B cell (primary cell): ENCODE measurements around the gene GPR83. TPM values are rescaled to one million over a fixed set of nuclear protein-coding genes. Genes with fewer than 3 reads are reported as not detected.

Experiments
- ATAC-seq: fragments of 200-7000 bp; cut with Tn5 transposase; one replicate; pipeline ENCODE4 v1.10.0; 2021; ENCODE audit warnings: low read depth, mild to moderate bottlenecking, moderate number of reproducible peaks, moderate library complexity
- CTCF ChIA-PET: fragments of 350-600 bp; sonication (Branson Sonifier 250); formaldehyde crosslinking; loops from one replicate; lab custom pipeline; 2021; ENCODE audit warnings: antibody characterized with exemption, inconsistent platforms; lab: Charles Lee
- POLR2A ChIA-PET: fragments of 350-600 bp; sonication (Branson Sonifier 250); formaldehyde crosslinking; loops from one replicate; lab custom pipeline; 2021; ENCODE audit warnings: antibody characterized with exemption; lab: Charles Lee
- DNase-seq: peaks from one replicate; pipeline ENCODE4 v3.0.0; 2013
- H2AFZ ChIP-seq: 2 replicates; pipeline ENCODE4 v1.6.1; 2012; ENCODE audit warnings: mild to moderate bottlenecking, low read depth, low read length; ENCODE audit not compliant: insufficient read depth, poor library complexity, severe bottlenecking
- H3K27ac ChIP-seq, 2 donors: 1 replicate in 1 of 2; 2 replicates in 1 of 2; pipeline ENCODE4 v1.5.1; 2012 to 2013; ENCODE audit warnings: low read length in 2 of 2, mild to moderate bottlenecking in 2 of 2, moderate library complexity in 1 of 2
- H3K27me3 ChIP-seq, 4 experiments: fragments of 200-600 bp in 1 of 4; sonication (generic) in 1 of 4; replicated peaks in 1 of 4; 1 replicate in 2 of 4; 2 replicates in 2 of 4; pipeline versions ENCODE4 v1.6.1 to v1.7.0; 2013 to 2016; ENCODE audit warnings: low read length in 3 of 4, mild to moderate bottlenecking in 2 of 4, mixed read lengths in 1 of 4, moderate library complexity in 1 of 4; ENCODE audit not compliant: insufficient read depth in 4 of 4, control insufficient read depth in 3 of 4; ENCODE audit errors: control extremely low read depth in 1 of 4
- H3K36me3 ChIP-seq, 2 experiments: replicated peaks in 1 of 2; 1 replicate in 1 of 2; 2 replicates in 1 of 2; pipeline versions ENCODE4 v1.6.1 to v1.7.1; 2013; ENCODE audit warnings: low read length in 1 of 2; ENCODE audit not compliant: insufficient read depth in 2 of 2, control insufficient read depth in 1 of 2; ENCODE audit errors: control extremely low read depth in 1 of 2, extremely low read depth in 1 of 2
- H3K4me1 ChIP-seq, 2 donors: fragments of 200-600 bp in 1 of 2; sonication (generic) in 1 of 2; 1 replicate in 1 of 2; 2 replicates in 1 of 2; pipeline versions ENCODE4 v1.5.1 to v1.6.1; 2013 to 2017; ENCODE audit warnings: low read length in 2 of 2; ENCODE audit not compliant: control insufficient read depth in 2 of 2, insufficient read depth in 2 of 2
- H3K4me2 ChIP-seq: replicated peaks from 2 replicates; pipeline ENCODE3; 2012; ENCODE audit warnings: mild to moderate bottlenecking, low read depth, low read length; ENCODE audit not compliant: poor library complexity, severe bottlenecking
- H3K4me3 ChIP-seq, 5 experiments: fragments of 200-600 bp in 1 of 5; sonication (generic) in 1 of 5; 1 replicate in 3 of 5; 2 replicates in 2 of 5; pipeline versions ENCODE4 v1.5.1 to v1.7.0; 2011 to 2016; ENCODE audit warnings: low read length in 4 of 5, mild to moderate bottlenecking in 4 of 5, low read depth in 2 of 5, control low read depth in 1 of 5, moderate library complexity in 1 of 5; ENCODE audit not compliant: insufficient read depth in 1 of 5; ENCODE audit errors: control extremely low read depth in 1 of 5, extremely low read depth in 1 of 5
- H3K79me2 ChIP-seq: fragments of 200-600 bp; sonication (generic); one replicate; pipeline ENCODE4 v1.6.0; 2016; ENCODE audit warnings: low read length; ENCODE audit not compliant: control insufficient read depth, insufficient read depth
- H3K9ac ChIP-seq: fragments of 200-600 bp; sonication (generic); 2 replicates; pipeline ENCODE4 v1.6.1; 2017; ENCODE audit warnings: mild to moderate bottlenecking, low read length, moderate library complexity
- H3K9me3 ChIP-seq, 3 donors: one replicate each; pipeline versions ENCODE4 v1.6.1 to v1.7.1; 2013; ENCODE audit warnings: low read length in 2 of 3; ENCODE audit not compliant: control insufficient read depth in 2 of 3, insufficient read depth in 1 of 3; ENCODE audit errors: control extremely low read depth in 1 of 3
- H4K20me1 ChIP-seq: 2 replicates; pipeline ENCODE4 v1.6.0; 2012; ENCODE audit warnings: mild to moderate bottlenecking, low read length; ENCODE audit not compliant: insufficient read depth, control insufficient read depth, poor library complexity, severe bottlenecking
- H3K27ac Mint-ChIP-seq: one replicate; pipeline ENCODE4 v1.8.0; 2021; ENCODE audit warnings: mixed read lengths
- H3K27me3 Mint-ChIP-seq: one replicate; pipeline ENCODE4 v1.8.0; 2021; ENCODE audit warnings: mixed read lengths
- H3K4me1 Mint-ChIP-seq: one replicate; pipeline ENCODE4 v1.8.0; 2021; ENCODE audit warnings: mixed read lengths
- H3K4me3 Mint-ChIP-seq: one replicate; pipeline ENCODE4 v1.8.0; 2021; ENCODE audit warnings: mixed read lengths
- H3K9me3 Mint-ChIP-seq: one replicate; pipeline ENCODE4 v1.8.0; 2022; ENCODE audit warnings: mixed read lengths; ENCODE audit not compliant: insufficient read depth
- CTCF ChIP-seq: fragments of 200-600 bp; IDR thresholded peaks from one replicate; pipeline ENCODE4 v1.8.0; 2022; ENCODE audit warnings: antibody characterized with exemption, mild to moderate bottlenecking
- EZH2 ChIP-seq: IDR thresholded peaks from 2 replicates; pipeline ENCODE4 v1.6.1; 2012; ENCODE audit warnings: borderline replicate concordance, low read depth, mild to moderate bottlenecking, moderate library complexity, low read length; ENCODE audit not compliant: insufficient read depth, poor library complexity, severe bottlenecking
- WGBS: methylation state at CpG from one replicate; pipeline ENCODE4 v1.1.5; 2013; ENCODE audit warnings: missing lambda C conversion rate; ENCODE audit not compliant: insufficient coverage; 5-methylcytosine and 5-hydroxymethylcytosine counted together
- intact Hi-C: fragments of 100-400 bp; cut with micrococcal nuclease; formaldehyde crosslinking; loops from one replicate; pipeline ENCODE4 v1.10.0; 2022
- polyA plus RNA-seq: library from polyadenylated mRNA; depleted of rRNA; stranded (reverse); fragments of >200 nt; gene quantifications from 2 replicates; pipeline ENCODE4 v1.2.3, GENCODE V29; 2012
- total RNA-seq, 2 donors: library from RNA; stranded (reverse); fragments of 120-200 nt in 1 of 2; gene quantifications; 1 replicate in 1 of 2; 2 replicates in 1 of 2; pipeline versions ENCODE4 v1.2.3 to v1.2.4, GENCODE V29; 2013 to 2022

The GPR83 gene
- total and polyA plus RNA-seq, 2 donors (not counting 1 experiment from before 2014, with no cell fraction given), result 0.28 to 0.37 TPM

GRCh38 chr11:94400457-94400838 is 771 bp downstream of the GPR83 start:
- ChIA-PET CTCF (no interaction called here), POLR2A (no interaction called here)
- H3K27ac Mint-ChIP-seq, result no peak overlapping the region
- intact Hi-C loops, result no loop called here
- H3K4me1 Mint-ChIP-seq, result peaks cover 12% of the 10 kb centered on the region
- WGBS, result 11% methylated on average over 4 of the region's 4 CpGs
- H4K20me1 ChIP-seq, result no peaks in the 10 kb centered on the region
- no peak for DNase-seq
- ATAC-seq, result no peak
- no peaks in the 10 kb centered on the region for H3K36me3 ChIP-seq
- no peak overlapping the region for H3K4me3 Mint-ChIP-seq
- peaks cover 54% of the 10 kb centered on the region for H3K27me3 Mint-ChIP-seq
- H3K27ac ChIP-seq, result no peak overlapping the region
- H3K4me3 ChIP-seq, result no peak overlapping the region
- peaks cover 0 to 31% (median 13%) of the 10 kb centered on the region in 4 experiments for H3K27me3 ChIP-seq
- H3K9me3 Mint-ChIP-seq, result no peaks in the 10 kb centered on the region
- no peak overlapping the region for H3K9ac ChIP-seq
- TF ChIP-seq EZH2 (no peak), CTCF (no peak)
- peaks cover 3 to 10% of the 10 kb centered on the region in 2 donors for H3K4me1 ChIP-seq
- peaks cover 0 to 8% (median 0%) of the 10 kb centered on the region in 3 donors for H3K9me3 ChIP-seq
- no peak overlapping the region for H3K4me2 ChIP-seq
- H2AFZ ChIP-seq, result no peak overlapping the region
- H3K79me2 ChIP-seq, result no peaks in the 10 kb centered on the region

DNA sequence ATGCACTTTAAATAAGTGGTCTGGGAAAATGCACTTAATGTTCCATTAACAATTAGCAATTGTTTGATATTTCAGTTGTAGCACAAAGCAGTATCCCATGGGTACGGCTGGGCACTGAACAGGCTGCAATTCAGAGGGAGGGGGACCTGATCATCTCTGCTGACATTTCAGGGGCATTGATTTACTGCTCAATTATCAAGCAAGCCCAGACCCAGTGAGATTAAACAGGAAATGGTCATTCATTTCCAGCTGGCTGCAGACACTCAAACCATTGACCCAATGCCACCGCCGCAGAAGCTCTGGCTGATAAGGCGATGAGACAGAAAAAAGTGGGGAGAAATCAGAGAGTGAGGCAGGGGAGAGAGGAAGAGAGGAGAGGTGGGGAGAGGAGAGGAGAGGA is 1.2 kb downstream of the GPR83 start:
- H3K9ac ChIP-seq, result no peak overlapping the region
- H3K27ac ChIP-seq, result no peak overlapping the region
- Mint-ChIP-seq H3K9me3 (no peaks in the 10 kb centered on the region), H3K27me3 (peaks cover 54% of the 10 kb centered on the region), H3K4me1 (peaks cover 12% of the 10 kb centered on the region), H3K4me3 (no peak overlapping the region), H3K27ac (no peak overlapping the region)
- WGBS, result 43% methylated on average over 1 of the region's 4 CpGs
- H3K79me2 ChIP-seq, result no peaks in the 10 kb centered on the region
- peaks cover 3 to 10% of the 10 kb centered on the region in 2 donors for H3K4me1 ChIP-seq
- no peak overlapping the region for H3K4me2 ChIP-seq
- ChIA-PET CTCF (no interaction called here), POLR2A (no interaction called here)
- H3K9me3 ChIP-seq, result peaks cover 0 to 8% (median 0%) of the 10 kb centered on the region in 3 donors
- TF ChIP-seq EZH2, result no peak
- no peak for TF ChIP-seq CTCF
- no peaks in the 10 kb centered on the region for H3K36me3 ChIP-seq
- peaks cover 0 to 31% (median 13%) of the 10 kb centered on the region in 4 experiments for H3K27me3 ChIP-seq
- no peaks in the 10 kb centered on the region for H4K20me1 ChIP-seq
- DNase-seq (no peak), ATAC-seq (no peak)
- H2AFZ ChIP-seq, result no peak overlapping the region
- intact Hi-C loops, result no loop called here
- no peak overlapping the region for H3K4me3 ChIP-seq
